SKM-1 (cell line): Measurements from ENCODE around the gene CSMD2.
"Not testable (repeated sequence)": the region's sequence is repeated elsewhere in the genome, so short reads cannot be mapped to it uniquely, and the experiment has no call there.

Source experiments
- DNase-seq: peaks from one replicate; lab custom pipeline; 2025; ENCODE audit not compliant: unreplicated experiment; lab: John Stamatoyannopoulos, UW

Gene CSMD2

GRCh38 chr1:34113362-34113761 lies 51.7 kb downstream of the CSMD2 start:
- no peak for DNase-seq

GRCh38 chr1:34108711-34109110 lies 56.3 kb downstream of the CSMD2 start:
- DNase-seq, result no peak

DNA sequence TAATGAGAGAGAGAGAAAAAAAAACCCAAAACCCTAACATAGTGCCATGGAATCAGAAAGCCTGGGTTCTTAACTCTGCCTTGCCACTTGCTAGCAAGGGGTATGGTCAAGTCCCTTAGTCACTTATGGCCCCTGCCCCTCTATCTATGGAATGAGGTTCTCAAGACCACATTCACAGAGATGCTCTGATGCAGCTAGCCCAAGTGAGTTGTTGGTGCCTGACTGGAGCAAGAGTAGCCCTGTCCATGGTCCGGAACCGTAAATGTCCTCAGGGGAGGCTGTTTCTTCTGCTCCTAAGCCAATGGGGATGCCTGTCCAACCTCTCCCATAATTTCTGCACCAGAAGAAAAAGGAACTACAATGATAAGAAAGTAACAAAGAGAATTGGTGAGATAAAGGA lies 56.8 kb downstream of the CSMD2 start:
- no peak for DNase-seq

DNA sequence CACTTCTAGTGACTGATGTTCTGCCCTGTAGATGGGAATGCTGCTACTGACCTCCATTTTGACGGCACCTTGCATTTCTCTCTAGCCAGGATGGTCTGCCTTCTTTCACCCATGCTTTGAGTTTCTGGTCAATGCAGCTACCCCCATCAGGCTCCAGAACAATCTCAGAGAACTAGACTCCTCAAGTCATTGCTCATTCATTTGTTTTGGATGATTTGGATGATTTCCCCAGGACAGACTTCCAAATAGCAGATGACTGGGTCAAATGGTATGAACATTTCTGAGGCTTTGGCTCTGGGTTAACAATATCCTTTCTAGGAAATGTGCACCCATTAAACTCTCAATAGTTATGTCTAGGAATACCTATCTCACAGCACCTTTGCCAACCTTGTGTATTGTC lies 63.9 kb downstream of the CSMD2 start:
- DNase-seq, result no peak

GRCh38 chr1:34100332-34100731 lies 64.7 kb downstream of the CSMD2 start:
- no peak for DNase-seq

DNA sequence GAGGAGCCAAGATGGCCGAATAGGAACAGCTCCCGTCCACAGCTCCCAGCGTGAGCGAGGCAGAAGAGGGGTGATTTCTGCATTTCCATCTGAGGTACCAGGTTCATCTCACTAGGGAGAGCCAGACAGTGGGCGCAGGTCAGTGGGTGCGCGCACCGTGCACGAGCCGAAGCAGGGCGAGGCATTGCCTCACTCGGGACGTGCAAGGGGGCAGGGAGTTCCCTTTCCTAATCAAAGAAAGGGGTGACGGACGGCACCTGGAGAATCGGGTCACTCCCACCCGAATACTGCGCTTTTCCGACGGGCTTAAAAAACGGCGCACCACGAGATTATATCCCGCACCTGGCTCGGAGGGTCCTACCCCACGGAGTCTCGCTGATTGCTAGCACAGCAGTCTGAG lies 72.6 kb downstream of the CSMD2 start:
- not testable (repeated sequence) for DNase-seq

GRCh38 chr1:34089731-34090130 lies 75.3 kb downstream of the CSMD2 start:
- no peak for DNase-seq

- DNase-seq, result no peak
Measured at GRCh38 chr1:34087986-34088385, 77.0 kb downstream of the CSMD2 start.

GRCh38 chr1:34086561-34086960 lies 78.5 kb downstream of the CSMD2 start:
- DNase-seq, result no peak

- no peak for DNase-seq
Measured at GRCh38 chr1:34083974-34084373, 81.1 kb downstream of the CSMD2 start.

DNA sequence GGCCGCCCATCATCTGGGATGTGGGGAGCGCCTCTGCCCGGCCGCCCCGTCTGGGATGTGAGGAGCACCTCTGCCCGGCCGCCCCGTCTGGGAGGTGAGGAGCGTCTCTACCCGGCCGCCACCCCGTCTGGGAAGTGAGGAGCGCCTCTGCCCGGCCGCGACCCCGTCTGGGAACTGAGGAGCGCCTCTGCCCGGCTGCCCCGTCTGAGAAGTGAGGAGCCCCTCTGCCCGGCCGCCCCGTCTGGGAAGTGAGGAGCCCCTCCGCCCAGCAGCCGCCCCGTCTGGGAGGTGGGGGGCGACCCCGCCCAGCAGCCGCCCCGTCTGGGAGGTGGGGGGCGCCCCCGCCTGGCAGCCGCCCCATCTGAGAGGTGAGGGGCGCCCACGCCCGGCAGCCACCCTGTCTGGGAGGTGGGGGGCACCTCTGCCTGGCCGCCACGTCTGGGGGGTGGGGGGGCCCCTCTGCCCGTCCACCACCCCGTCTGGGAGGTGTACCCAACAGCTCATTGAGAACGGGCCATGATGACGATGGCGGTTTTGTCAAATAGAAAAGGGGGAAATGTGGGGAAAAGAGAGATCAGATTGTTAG lies 82.9 kb downstream of the CSMD2 start:
- DNase-seq, result not testable (repeated sequence)

DNA sequence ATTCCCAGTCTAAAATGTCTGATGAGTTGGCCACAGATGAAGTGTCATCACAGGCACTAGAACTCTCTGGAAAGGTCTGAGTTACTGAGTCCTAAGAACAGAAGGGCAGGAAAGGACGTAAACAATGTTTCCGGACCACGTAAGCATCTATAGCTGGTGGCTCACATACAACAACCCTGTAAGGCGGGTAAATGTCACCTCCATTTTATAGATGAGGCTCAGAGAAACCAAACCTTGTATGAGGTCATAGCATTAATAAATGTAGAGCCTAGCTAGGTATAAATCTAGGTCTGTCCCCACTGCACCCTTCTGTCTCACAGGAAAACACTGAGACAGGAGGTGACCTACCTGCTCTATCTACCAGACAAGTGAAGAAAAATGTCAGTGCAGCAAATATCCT lies 86.6 kb downstream of the CSMD2 start:
- no peak for DNase-seq

DNA sequence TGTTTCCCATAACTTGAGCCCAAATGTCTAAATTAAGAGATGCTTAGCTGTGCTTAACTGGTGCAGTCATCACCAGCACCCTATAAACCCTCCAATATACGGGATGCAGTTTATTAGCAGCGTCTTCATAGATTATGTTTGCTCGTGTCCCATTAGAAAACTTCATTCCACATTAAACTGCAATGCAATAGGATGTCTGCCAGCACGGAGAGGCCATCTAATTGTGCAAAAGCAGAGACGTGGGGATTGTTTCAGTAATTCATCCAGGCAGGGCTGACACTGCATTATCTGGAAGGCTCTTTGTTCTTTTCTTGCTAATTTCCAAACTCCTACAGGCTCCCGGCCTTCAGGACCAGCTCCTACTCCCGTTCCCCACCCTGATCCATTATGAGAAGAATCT lies 89.5 kb downstream of the CSMD2 start:
- no peak for DNase-seq

DNA sequence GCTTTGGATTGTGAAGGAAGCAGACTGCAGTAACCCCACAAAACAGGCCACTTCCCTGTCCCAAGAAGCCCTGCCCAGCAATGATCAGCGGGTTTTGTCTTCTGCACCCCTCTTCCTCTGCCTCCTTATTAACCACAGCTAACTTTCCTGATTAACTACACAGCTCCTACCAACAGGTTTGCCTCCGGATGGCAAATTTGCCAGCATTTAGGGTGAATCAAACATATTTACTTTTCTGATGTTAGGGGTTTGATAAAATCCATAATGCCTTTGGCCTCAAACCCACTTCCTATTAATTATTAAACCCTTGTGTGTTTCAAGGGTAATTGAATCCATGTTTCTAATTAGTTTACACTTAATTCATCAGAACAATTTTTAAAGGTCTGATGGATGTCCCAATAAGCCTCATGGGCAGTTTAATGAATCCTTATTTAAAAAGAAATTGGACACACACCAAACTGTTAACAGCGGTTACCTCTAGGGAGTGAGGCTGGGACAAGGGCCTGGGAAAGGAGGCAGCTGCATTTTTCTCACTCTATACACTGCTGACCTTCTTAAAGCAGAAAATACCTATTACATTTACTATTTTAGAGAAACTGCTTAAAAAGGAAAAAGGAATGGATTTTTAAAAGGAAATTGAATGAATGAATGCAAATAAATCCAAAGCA lies 91.9 kb downstream of the CSMD2 start:
- DNase-seq, result no peak

DNA sequence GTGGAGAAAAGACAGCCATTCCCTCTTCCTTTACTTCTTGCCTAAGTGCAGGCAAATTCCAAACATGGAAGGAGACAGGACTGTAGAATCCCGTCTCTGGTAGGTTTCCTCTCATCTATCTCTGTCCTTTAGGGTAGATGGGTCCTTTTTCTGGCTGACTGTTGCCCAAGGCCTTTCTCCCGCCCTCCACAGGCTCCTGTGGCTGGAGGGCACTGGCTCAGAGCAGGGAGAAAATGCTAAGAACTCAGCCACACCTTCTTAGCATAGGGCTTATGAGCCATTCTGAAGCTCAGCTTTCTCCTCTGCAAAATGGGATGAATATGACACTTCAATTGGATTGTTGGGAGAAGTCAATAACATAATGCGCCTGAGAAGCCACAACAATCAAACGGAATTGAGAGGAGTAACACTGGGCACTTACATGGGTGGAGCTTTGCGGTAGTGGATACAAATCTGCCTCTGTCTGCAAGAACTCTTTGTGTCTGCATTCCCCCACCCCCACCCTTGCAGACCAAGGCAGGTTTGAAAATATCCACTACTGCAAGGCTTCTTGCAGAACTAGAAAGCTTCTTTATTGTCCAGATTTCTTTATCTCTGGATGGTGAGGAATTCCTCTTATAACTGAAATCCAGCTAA lies 94.7 kb downstream of the CSMD2 start:
- DNase-seq, result no peak

- DNase-seq, result no peak
Measured at GRCh38 chr1:34066981-34067603, 97.9 kb downstream of the CSMD2 start.

DNA sequence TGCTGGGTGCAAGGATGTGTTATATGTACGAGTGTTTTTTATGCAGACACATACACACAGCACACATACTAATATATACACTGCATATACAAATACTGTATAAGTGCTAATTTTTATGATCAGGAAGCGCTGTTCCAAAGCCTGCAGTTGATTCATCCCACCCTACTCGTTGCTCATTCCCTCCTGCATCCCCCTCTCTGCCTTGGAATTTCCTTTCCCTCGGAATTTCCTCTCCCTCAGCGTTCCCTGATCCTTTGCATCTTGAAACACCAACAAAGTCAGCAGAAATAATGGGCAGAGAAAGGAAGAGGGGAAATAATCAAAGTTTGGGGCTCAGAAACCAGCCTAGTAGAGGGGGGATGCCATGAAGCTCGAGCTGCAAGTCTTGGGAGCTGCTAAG lies 98.9 kb downstream of the CSMD2 start:
- DNase-seq, result no peak

- no peak for DNase-seq
Measured at GRCh38 chr1:34065498-34065897, 99.5 kb downstream of the CSMD2 start.

DNA sequence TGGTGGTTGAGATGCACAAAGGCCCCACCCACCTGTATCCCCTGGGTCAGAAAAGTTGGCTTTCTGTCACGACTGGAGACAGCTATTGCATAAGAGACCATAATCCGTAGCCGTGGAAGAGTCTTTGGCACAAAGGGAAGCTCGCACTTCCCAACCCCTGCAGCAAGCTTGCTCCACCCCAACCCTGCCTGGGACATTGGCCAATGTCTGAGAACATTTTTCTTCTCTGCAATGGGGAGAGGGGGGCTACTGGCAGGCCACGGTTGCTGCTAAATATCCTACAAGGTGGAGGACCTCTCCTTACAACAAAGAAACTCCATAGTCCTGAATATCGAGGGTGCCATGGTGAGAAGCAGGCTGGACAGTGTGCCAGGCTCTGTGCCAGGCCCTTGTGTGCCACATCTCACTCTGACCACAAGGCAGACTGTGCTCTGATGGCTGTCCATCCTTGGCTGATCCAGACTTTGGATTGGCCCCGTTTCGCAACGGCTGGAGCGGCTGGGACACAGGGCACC lies 104.1 kb downstream of the CSMD2 start:
- no peak for DNase-seq

GRCh38 chr1:34060187-34060730 lies 104.8 kb downstream of the CSMD2 start:
- no peak for DNase-seq

- no peak for DNase-seq
Measured at GRCh38 chr1:34057347-34058130, 107.5 kb downstream of the CSMD2 start.
